GM23338 (cell line): Measurements from ENCODE around the gene BTBD16. TPM values are rescaled to one million over a fixed set of nuclear protein-coding genes. Genes with fewer than 3 reads are reported as not detected.

Source experiments
- ATAC-seq: fragments of 200-7000 bp; cut with Tn5 transposase; 3 replicates; pipeline ENCODE4 v1.9.1; 2020
- DNase-seq: peaks from one replicate; pipeline ENCODE4 v3.0.0-alpha.2; 2015; ENCODE audit warnings: low spot score
- H2AFZ ChIP-seq: fragments of 200-600 bp; sonication (generic); 2 replicates; pipeline ENCODE4 v1.8.0; 2016; ENCODE audit warnings: antibody characterized with exemption, mild to moderate bottlenecking, moderate library complexity
- H3F3A ChIP-seq: fragments of 200-600 bp; sonication (generic); replicated peaks from 2 replicates; pipeline ENCODE4 v1.8.0; 2017; ENCODE audit warnings: antibody characterized with exemption, mixed run types, low read depth
- H3K27ac ChIP-seq: fragments of 200-600 bp; sonication (generic); 2 replicates; pipeline ENCODE4 v1.6.1; 2016; ENCODE audit warnings: low read depth
- H3K27me3 ChIP-seq: fragments of 200-600 bp; sonication (generic); 2 replicates; pipeline ENCODE4 v1.8.0; 2016; ENCODE audit warnings: mild to moderate bottlenecking, mixed run types, moderate library complexity; ENCODE audit not compliant: insufficient read depth
- H3K36me3 ChIP-seq: fragments of 200-600 bp; sonication (generic); 2 replicates; pipeline ENCODE4 v1.8.0; 2016; ENCODE audit warnings: mild to moderate bottlenecking; ENCODE audit not compliant: insufficient read depth
- H3K4me1 ChIP-seq: fragments of 200-600 bp; sonication (generic); 2 replicates; pipeline ENCODE4 v1.8.0; 2016; ENCODE audit warnings: mild to moderate bottlenecking, moderate library complexity; ENCODE audit not compliant: insufficient read depth
- H3K4me2 ChIP-seq: fragments of 200-600 bp; sonication (generic); 2 replicates; pipeline ENCODE4 v1.7.1; 2017; ENCODE audit warnings: mixed run types
- H3K4me3 ChIP-seq: fragments of 200-600 bp; sonication (generic); 2 replicates; pipeline ENCODE4 v1.6.1; 2016; ENCODE audit warnings: mixed run types
- H3K79me2 ChIP-seq: fragments of 200-600 bp; sonication (generic); replicated peaks from 2 replicates; pipeline ENCODE4 v1.8.0; 2017; ENCODE audit warnings: mild to moderate bottlenecking; ENCODE audit not compliant: insufficient read depth
- H3K9me2 ChIP-seq: fragments of 200-600 bp; sonication (generic); 2 replicates; pipeline ENCODE4 v1.8.0; 2017; ENCODE audit not compliant: insufficient read depth
- H4K20me1 ChIP-seq: fragments of 200-600 bp; sonication (generic); replicated peaks from 2 replicates; pipeline ENCODE4 v1.8.0; 2017; ENCODE audit warnings: mild to moderate bottlenecking; ENCODE audit not compliant: insufficient read depth
- H3K27ac Mint-ChIP-seq: 2 replicates; pipeline ENCODE4 v1.8.0; 2020; ENCODE audit warnings: inconsistent platforms, mild to moderate bottlenecking, moderate library complexity, mixed read lengths
- H3K27me3 Mint-ChIP-seq: 3 replicates; pipeline ENCODE4 v1.8.0; 2022; ENCODE audit warnings: low read depth, mild to moderate bottlenecking, moderate library complexity, mixed read lengths, inconsistent platforms; ENCODE audit not compliant: insufficient read depth, poor library complexity
- H3K36me3 Mint-ChIP-seq: 3 replicates; pipeline ENCODE4 v1.8.0; 2021; ENCODE audit warnings: low read depth, mild to moderate bottlenecking, inconsistent platforms, moderate library complexity, mixed read lengths
- H3K4me1 Mint-ChIP-seq: 3 replicates; pipeline ENCODE4 v1.8.0; 2020; ENCODE audit warnings: mild to moderate bottlenecking, inconsistent platforms, mixed read lengths
- H3K4me3 Mint-ChIP-seq: 3 replicates; pipeline ENCODE4 v1.8.0; 2021; ENCODE audit warnings: moderate library complexity, mild to moderate bottlenecking, inconsistent platforms, mixed read lengths
- H3K9me3 Mint-ChIP-seq: 3 replicates; pipeline ENCODE4 v1.8.0; 2020; ENCODE audit warnings: moderate library complexity, mild to moderate bottlenecking, inconsistent platforms, mixed read lengths
- CREB1 ChIP-seq: fragments of 250-450 bp; sonication (Bioruptor Pico); IDR thresholded peaks from 2 replicates; pipeline ENCODE4 v1.5.0; 2020; ENCODE audit warnings: low read depth, mild to moderate bottlenecking, moderate library complexity
- CTCF ChIP-seq, 2 experiments: fragments of 200-600 bp in 1 of 2; sonication (generic) in 1 of 2; conservative IDR thresholded peaks; 2 replicates each; pipeline versions ENCODE4 v1.5.1 to v1.6.1; 2016 to 2017; ENCODE audit warnings: antibody characterized with exemption in 2 of 2, low read depth in 2 of 2, mild to moderate bottlenecking in 2 of 2, moderate library complexity in 1 of 2
- ETS1 ChIP-seq: IDR thresholded peaks from 2 replicates; pipeline ENCODE4 v1.6.1; 2016; ENCODE audit warnings: antibody characterized with exemption
- EZH2 ChIP-seq: fragments of 200-600 bp; sonication (generic); IDR thresholded peaks from one replicate; pipeline ENCODE4 v1.8.0; 2017; ENCODE audit warnings: antibody characterized with exemption, mild to moderate bottlenecking, low read depth; ENCODE audit not compliant: unreplicated experiment
- EZH2phosphoT487 ChIP-seq: fragments of 200-600 bp; sonication (generic); IDR thresholded peaks from one replicate; pipeline ENCODE4 v1.8.1; 2018; ENCODE audit warnings: antibody characterized with exemption; ENCODE audit not compliant: unreplicated experiment
- JUNB ChIP-seq: IDR thresholded peaks from one replicate; pipeline ENCODE4 v1.6.1; 2016; ENCODE audit warnings: antibody characterized with exemption; ENCODE audit not compliant: unreplicated experiment
- NANOG ChIP-seq: IDR thresholded peaks from 2 replicates; pipeline ENCODE4 v1.6.1; 2016; ENCODE audit warnings: antibody characterized with exemption, borderline replicate concordance
- POLR2AphosphoS5 ChIP-seq: IDR thresholded peaks from 2 replicates; pipeline ENCODE4 v1.6.1; 2016; ENCODE audit warnings: antibody characterized with exemption, low read depth
- REST ChIP-seq: IDR thresholded peaks from one replicate; pipeline ENCODE4 v1.6.1; 2018; ENCODE audit warnings: antibody characterized with exemption; ENCODE audit not compliant: unreplicated experiment
- STAT1 ChIP-seq: IDR thresholded peaks from one replicate; pipeline ENCODE4 v1.6.1; 2016; ENCODE audit warnings: antibody characterized with exemption; ENCODE audit not compliant: unreplicated experiment
- ZNF114 ChIP-seq: fragments of 250-450 bp; sonication (Bioruptor Pico); IDR thresholded peaks from 2 replicates; pipeline ENCODE4 v1.5.0; 2020; ENCODE audit warnings: mild to moderate bottlenecking, moderate library complexity
- ZNF331 ChIP-seq: fragments of 250-450 bp; sonication (Bioruptor Pico); IDR thresholded peaks from 2 replicates; pipeline ENCODE4 v1.5.0; 2020; ENCODE audit warnings: low read depth, mild to moderate bottlenecking, moderate library complexity
- ZNF462 ChIP-seq: fragments of 250-450 bp; sonication (Bioruptor Pico); IDR thresholded peaks from 2 replicates; pipeline ENCODE4 v1.5.0; 2020; ENCODE audit warnings: mild to moderate bottlenecking, moderate library complexity
- polyA plus RNA-seq: library from polyadenylated mRNA; unstranded; fragments of >200 nt; fragmentation: Nextera tagmentation; extraction: Ambion mirVana; gene quantifications from 2 replicates; pipeline ENCODE4 v1.2.1, GENCODE V29; 2016
- total RNA-seq: library from RNA; depleted of rRNA; stranded (reverse); fragments of >200 nt; shearing (Covaris generic); gene quantifications from 2 replicates; pipeline ENCODE4 v1.2.3, GENCODE V29; 2014

The BTBD16 gene
- total and polyA plus RNA-seq, 2 experiments from 2014 or later = not detected

GRCh38 chr10:122341141-122341810, 70.2 kb downstream of the BTBD16 start:
- Histone ChIP-seq H3K9me2 (no peaks in the 10 kb centered on the region), H3K27me3 (no peaks in the 10 kb centered on the region), H3K4me3 (no peak overlapping the region), H3K4me1 (no peaks in the 10 kb centered on the region; the same call in 1 of the 2 replicates), H3K79me2 (no peaks in the 10 kb centered on the region), H4K20me1 (no peaks in the 10 kb centered on the region), H3K36me3 (no peaks in the 10 kb centered on the region), H3K27ac (no peak overlapping the region), H3F3A (0 out of 2 replicates have a peak, but pooled peaks cover 3% of the 10 kb centered on the region), H3K4me2 (no peak overlapping the region), H2AFZ (peak overlapping the region; percentile 89)
- peaks cover 21% of the 10 kb centered on the region for H3K36me3 Mint-ChIP-seq
- DNase-seq (no peak), ATAC-seq (no peak)
- peaks cover 18% of the 10 kb centered on the region for H3K9me3 Mint-ChIP-seq
- TF ChIP-seq JUNB (no peak), REST (no peak), STAT1 (no peak), ZNF114 (no peak), EZH2 (no peak), POLR2AphosphoS5 (no peak), ETS1 (no peak), CREB1 (no peak), ZNF331 (CRISPR knock-in tag) (no peak), EZH2phosphoT487 (no peak), CTCF (conservative IDR thresholded peaks at IDR 0.05; ENCODE audit: low read depth in 2 of 2) (no peak), NANOG (no peak), ZNF462 (CRISPR knock-in tag) (no peak)
- peaks cover 36% of the 10 kb centered on the region for H3K4me1 Mint-ChIP-seq
- no peak overlapping the region for H3K4me3 Mint-ChIP-seq
- H3K27me3 Mint-ChIP-seq = peaks cover 8% of the 10 kb centered on the region
- H3K27ac Mint-ChIP-seq = no peak overlapping the region
